Measurements from ENCODE around the gene MAP2.

Gene MAP2

DNA sequence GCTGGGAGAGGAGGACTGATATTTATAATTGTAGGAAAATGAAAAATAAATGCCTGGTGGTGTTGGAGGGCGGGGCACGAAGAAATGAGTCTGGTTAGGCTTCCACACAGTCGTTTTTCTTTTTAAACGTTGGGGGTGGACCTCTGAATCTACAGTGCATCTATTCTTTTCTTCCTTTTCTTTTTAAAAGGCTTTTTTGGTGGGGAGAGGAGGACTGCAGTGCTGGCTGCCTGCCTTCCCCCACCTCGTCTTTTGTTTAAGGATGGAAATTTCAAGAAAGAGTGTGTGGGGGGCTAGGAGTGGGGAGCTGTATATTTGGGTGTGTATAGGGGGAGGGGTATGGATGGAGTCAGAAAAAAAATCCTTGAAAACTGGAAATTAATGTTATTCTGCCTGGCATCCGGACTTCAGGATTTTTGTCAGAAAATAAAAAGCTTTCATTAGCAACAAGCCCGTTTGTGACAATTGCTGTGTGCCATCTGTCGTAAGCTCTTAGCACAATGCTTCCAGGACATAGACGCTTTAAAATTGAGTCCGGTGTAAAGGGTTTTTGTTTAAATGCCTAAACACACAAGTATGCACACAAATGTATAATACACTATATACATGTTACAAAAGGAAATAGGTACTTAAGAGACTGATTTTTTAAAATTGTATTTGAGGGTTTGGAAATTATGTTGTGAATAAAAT, 1.1 kb downstream of the MAP2 start:
- H3K27me3 ChIP-seq, result no peaks in the 10 kb centered on the region
- no peaks in the 10 kb centered on the region for H3K9me3 ChIP-seq
- TF ChIP-seq, protein P1, sequence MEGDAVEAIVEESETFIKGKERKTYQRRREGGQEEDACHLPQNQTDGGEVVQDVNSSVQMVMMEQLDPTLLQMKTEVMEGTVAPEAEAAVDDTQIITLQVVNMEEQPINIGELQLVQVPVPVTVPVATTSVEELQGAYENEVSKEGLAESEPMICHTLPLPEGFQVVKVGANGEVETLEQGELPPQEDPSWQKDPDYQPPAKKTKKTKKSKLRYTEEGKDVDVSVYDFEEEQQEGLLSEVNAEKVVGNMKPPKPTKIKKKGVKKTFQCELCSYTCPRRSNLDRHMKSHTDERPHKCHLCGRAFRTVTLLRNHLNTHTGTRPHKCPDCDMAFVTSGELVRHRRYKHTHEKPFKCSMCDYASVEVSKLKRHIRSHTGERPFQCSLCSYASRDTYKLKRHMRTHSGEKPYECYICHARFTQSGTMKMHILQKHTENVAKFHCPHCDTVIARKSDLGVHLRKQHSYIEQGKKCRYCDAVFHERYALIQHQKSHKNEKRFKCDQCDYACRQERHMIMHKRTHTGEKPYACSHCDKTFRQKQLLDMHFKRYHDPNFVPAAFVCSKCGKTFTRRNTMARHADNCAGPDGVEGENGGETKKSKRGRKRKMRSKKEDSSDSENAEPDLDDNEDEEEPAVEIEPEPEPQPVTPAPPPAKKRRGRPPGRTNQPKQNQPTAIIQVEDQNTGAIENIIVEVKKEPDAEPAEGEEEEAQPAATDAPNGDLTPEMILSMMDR (IDR thresholded peaks at IDR 0.05), result no peak
- peak overlapping the region; percentile 79 to 82 for H3K4me3 ChIP-seq
- peak overlapping the region; percentile 71 to 74 for H3K27ac ChIP-seq
- H3K36me3 ChIP-seq, result no peaks in the 10 kb centered on the region
- intact Hi-C loops (cut with DNase I; ENCODE audit: low total_unique reads), result loop anchor here (5.0 kb wide), 1 partner anchor 132 kb away; no protein-coding TSS in a partner anchor
- no peak for DNase-seq
- H3K4me1 ChIP-seq, result peaks cover 0 to 37% (median 8%) of the 10 kb centered on the region in 4 donors

DNA sequence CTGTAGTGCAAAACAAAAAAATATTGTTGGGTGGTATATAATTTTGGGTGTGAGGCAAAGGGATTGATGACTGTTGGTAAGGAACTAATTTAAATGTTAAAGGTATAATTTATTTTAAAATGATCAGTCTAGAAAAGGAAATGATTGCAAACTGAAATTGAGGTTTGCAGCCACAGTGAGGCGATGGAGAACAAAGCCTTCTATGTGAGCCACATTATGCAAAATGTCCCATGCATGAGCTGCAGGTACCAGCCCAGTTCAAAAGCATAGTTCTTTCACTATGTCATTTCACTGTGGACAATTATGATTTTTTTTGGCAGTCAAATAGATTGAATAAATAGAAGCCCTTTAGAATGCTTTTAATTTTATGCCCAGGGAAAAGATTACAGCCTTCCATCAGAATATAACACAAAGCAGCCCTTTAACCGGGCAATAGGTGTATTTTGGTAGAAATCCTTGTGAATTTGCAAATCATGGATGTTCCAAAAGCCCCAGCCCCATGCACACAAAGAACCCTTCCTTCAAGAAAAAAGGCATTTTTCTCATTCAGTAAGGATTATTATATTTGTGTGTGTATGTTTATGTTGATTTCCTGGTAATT, 1.7 kb downstream of the MAP2 start:
- DNase-seq, result no peak
- Histone ChIP-seq H3K27me3 (no peaks in the 10 kb centered on the region), H3K27ac (no peak overlapping the region), H3K4me3 (peak overlapping the region; percentile 79 to 82), H3K9me3 (no peaks in the 10 kb centered on the region), H3K36me3 (no peaks in the 10 kb centered on the region), H3K4me1 (peaks cover 0 to 37% (median 8%) of the 10 kb centered on the region in 4 donors)
- TF ChIP-seq, protein P1 (IDR thresholded peaks at IDR 0.05), result peak; percentile 47 to 76
- intact Hi-C loops (cut with DNase I; ENCODE audit: low total_unique reads), result loop anchor here (5.0 kb wide), 1 partner anchor 132 kb away; no protein-coding TSS in a partner anchor

DNA sequence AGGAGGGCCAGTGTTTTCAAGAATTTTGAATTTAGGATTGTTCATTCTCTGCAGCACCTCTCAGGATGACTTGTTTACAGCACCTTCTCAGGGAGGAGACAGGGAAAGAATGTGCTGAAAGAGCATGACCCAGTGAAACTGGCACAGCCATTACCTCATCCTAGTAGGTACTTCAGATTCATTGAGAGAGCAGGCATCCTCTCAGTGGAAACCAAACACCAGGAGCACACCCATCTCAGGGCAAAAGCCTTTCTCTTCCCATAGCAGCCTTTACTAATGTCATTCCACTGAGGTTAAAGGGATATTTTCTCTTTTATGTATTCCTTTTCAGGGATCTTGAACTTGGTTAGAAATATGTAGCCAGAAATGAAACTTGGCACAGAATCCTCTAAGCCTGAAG, 2.6 kb downstream of the MAP2 start:
- intact Hi-C loops (cut with DNase I; ENCODE audit: low total_unique reads), result loop anchor here (5.0 kb wide), 1 partner anchor 131 kb away; no protein-coding TSS in a partner anchor
- H3K27ac ChIP-seq, result peak overlapping the region; percentile 19 to 50
- no peaks in the 10 kb centered on the region for H3K27me3 ChIP-seq
- H3K4me1 ChIP-seq, result peaks cover 0 to 42% (median 9%) of the 10 kb centered on the region in 4 donors
- TF ChIP-seq, protein P1 (IDR thresholded peaks at IDR 0.05), result no peak
- no peaks in the 10 kb centered on the region for H3K9me3 ChIP-seq
- no peak for DNase-seq
- H3K4me3 ChIP-seq, result peak overlapping the region in 1 of 2 donors; percentile 4
- no peaks in the 10 kb centered on the region for H3K36me3 ChIP-seq

DNA sequence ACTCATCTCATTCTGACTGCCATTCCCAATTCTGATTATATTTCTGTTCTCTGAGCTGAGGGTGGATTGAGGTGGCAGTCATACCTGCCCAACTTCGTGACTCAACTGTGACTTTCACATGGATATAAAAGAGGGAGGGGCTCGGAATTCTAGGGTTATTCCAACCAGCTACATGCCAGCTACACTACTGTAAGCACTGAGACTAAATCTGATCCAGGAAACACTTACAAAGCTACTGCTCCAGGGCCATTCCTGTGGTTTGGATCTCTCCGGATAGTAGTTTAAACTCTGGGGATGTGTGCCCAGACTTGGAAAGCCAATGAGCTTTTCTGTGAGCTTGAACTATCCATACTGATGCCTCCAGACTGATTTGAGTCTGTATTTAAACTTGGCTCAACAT, 7.9 kb downstream of the MAP2 start:
- H3K36me3 ChIP-seq, result no peaks in the 10 kb centered on the region
- no peaks in the 10 kb centered on the region for H3K27me3 ChIP-seq
- no peaks in the 10 kb centered on the region for H3K9me3 ChIP-seq
- intact Hi-C loops (cut with DNase I; ENCODE audit: low total_unique reads), result no loop called here
- peak overlapping the region; percentile 29 to 58 for H3K27ac ChIP-seq
- TF ChIP-seq, protein P1 (IDR thresholded peaks at IDR 0.05), result no peak
- DNase-seq, result no peak
- no peak overlapping the region for H3K4me3 ChIP-seq
- peaks cover 0 to 42% (median 10%) of the 10 kb centered on the region in 4 donors for H3K4me1 ChIP-seq

DNA sequence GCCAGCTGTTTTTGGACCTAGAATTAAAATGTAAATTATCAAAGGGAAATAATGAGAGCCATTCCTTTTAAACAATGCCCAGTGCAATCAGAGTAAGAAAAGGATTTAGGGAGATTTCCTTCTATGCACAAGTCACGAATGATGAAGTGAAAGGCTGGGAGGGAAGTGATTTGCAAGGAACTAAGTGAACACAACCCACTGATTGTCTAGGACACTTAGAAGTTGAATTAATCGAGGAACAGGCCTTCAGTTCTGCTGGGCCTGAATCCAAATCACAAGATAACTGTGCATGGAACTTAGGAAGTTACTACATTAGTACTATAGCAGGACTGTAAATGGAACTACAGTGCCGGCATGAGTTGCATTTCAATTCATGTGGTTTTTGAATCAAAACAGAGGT, 17.7 kb downstream of the MAP2 start:
- TF ChIP-seq, protein P1 (IDR thresholded peaks at IDR 0.05), result no peak
- Histone ChIP-seq H3K9me3 (no peaks in the 10 kb centered on the region), H3K4me3 (no peak overlapping the region), H3K27ac (peak overlapping the region; percentile 30 to 35), H3K27me3 (no peaks in the 10 kb centered on the region), H3K36me3 (no peaks in the 10 kb centered on the region), H3K4me1 (peaks cover 0 to 49% (median 7%) of the 10 kb centered on the region in 4 donors)
- intact Hi-C loops (cut with DNase I; ENCODE audit: low total_unique reads), result no loop called here
- DNase-seq, result peak in 1 of 2 donors; percentile 21
